GM19455 (cell line): ENCODE measurements around the gene LMCD1.
"Not testable (repeated sequence)": the region's sequence is repeated elsewhere in the genome, so short reads cannot be mapped to it uniquely, and the experiment has no call there.

ENCODE experiments used
- ATAC-seq: cut with Tn5 transposase; IDR thresholded peaks from one replicate; pipeline ENCODE4 v1.9.1; 2021; ENCODE audit not compliant: unreplicated experiment

LMCD1 gene

GRCh38 chr3:8579943-8580342, 78.3 kb downstream of the LMCD1 start:
- no peak for ATAC-seq

- ATAC-seq: not testable (repeated sequence)
Observed at GRCh38 chr3:8580434-8580833, 78.8 kb downstream of the LMCD1 start.

GRCh38 chr3:8581373-8581772, 79.8 kb downstream of the LMCD1 start:
- no peak for ATAC-seq

- no peak for ATAC-seq
Observed at GRCh38 chr3:8581806-8582445, 80.3 kb downstream of the LMCD1 start.

- no peak for ATAC-seq
Observed at GRCh38 chr3:8584661-8585060, 83.0 kb downstream of the LMCD1 start.

GRCh38 chr3:8589880-8590556, 88.4 kb downstream of the LMCD1 start:
- ATAC-seq: no peak

GRCh38 chr3:8593021-8593827, 91.6 kb downstream of the LMCD1 start:
- no peak for ATAC-seq

GRCh38 chr3:8595252-8595651, 93.6 kb downstream of the LMCD1 start:
- ATAC-seq: no peak

- ATAC-seq: no peak
Observed at GRCh38 chr3:8595695-8596115, 94.1 kb downstream of the LMCD1 start.

GRCh38 chr3:8596321-8597218, 94.9 kb downstream of the LMCD1 start:
- ATAC-seq: no peak

GRCh38 chr3:8597219-8597853, 95.7 kb downstream of the LMCD1 start:
- ATAC-seq: no peak

- ATAC-seq: no peak
Observed at GRCh38 chr3:8599146-8599545, 97.5 kb downstream of the LMCD1 start.

GRCh38 chr3:8600457-8600856, 98.8 kb downstream of the LMCD1 start:
- ATAC-seq: no peak

- no peak for ATAC-seq
Observed at GRCh38 chr3:8603115-8603710, 101.6 kb downstream of the LMCD1 start.

GRCh38 chr3:8604006-8604405, 102.4 kb downstream of the LMCD1 start:
- no peak for ATAC-seq

GRCh38 chr3:8604988-8605387, 103.4 kb downstream of the LMCD1 start:
- no peak for ATAC-seq

- no peak for ATAC-seq
Observed at GRCh38 chr3:8606701-8607231, 105.1 kb downstream of the LMCD1 start.

GRCh38 chr3:8607234-8608040, 105.8 kb downstream of the LMCD1 start:
- no peak for ATAC-seq
